T1000 (cell line): ENCODE results near the gene AKAP9.
"Not testable (repeated sequence)": the region's sequence is repeated elsewhere in the genome, so short reads cannot be mapped to it uniquely, and the experiment has no call there.

Source experiments
- DNase-seq: peaks from one replicate; lab custom pipeline; 2025; ENCODE audit warnings: mixed read lengths; lab: John Stamatoyannopoulos, UW

AKAP9 gene

DNA sequence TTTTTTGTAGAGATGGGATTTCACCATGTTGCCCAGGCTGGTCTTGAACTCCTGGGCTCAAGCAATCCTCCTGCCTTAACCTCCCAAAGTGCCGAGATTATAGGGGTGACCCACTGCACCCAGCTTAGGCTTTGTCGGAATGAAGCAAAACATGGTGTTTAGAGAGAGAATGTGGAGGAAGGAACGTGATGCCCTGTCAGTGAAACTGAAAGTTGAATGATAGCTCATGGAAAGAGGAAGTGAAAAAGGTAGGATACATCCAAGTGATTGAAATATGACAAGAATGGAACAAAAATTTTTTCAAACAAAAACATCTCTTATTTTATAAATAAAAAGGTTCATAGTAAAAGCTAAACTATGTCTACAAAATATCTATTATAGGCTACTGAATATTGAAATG is 5.9 kb downstream of the AKAP9 start:
- DNase-seq, result no peak

DNA sequence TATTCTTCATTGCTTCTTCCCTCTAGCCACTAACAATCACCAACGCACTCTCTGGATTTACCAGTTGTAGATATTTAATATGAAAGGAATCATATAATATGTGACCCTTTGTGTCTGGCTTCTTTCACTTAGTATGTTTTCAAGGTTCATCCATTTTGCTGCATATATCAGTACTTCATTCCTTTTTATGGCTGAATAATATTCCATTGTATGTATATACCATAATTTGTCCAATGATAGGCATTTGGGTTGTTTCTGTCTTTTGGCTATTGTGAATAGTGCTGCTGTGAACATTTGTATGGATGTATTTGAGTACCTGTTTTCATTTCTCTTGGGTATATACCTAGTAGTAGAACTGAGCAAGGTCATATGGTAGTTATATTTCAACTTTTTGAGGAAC is 7.3 kb downstream of the AKAP9 start:
- no peak for DNase-seq

- no peak for DNase-seq
These were observed 8.8 kb downstream of the AKAP9 start for GRCh38 chr7:91949221-91950009.

DNA sequence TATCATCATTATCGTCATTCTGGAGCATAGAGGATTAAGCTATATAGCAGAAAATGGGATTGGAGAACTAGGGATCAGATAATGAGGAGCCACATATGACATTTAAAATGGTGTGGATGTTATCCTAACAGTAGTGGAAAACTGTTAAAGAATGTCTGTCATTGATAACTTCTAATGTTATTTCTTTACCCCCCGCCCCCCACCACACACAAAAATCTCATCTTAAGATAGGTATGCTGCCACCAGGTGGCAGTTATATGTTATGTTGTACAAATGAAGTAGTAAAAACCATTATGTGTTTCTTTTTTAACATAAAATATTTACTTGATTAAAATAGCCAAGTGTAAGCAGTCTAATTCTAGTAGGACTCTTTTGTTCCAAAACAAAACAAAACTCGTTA is 13.0 kb downstream of the AKAP9 start:
- DNase-seq, result no peak

- DNase-seq, result not testable (repeated sequence)
These were observed 15.8 kb downstream of the AKAP9 start for GRCh38 chr7:91956464-91956863.

DNA sequence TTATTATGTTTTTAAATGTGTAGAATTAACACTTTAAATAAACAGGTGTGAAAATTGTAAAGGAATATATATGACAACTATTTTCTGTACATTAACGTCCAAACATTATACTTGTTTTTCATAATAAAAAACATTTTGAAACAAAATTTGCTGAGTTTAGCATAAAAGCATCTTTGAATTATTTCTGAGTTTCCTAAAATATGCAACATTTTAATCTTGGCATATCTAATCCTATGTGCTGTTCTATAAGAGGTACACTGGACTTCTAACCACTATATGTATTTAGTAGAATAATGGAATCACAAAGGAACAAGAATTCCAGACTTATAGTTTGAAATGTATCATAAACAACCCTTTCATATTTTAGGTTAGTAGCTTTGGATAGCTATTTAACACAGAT is 16.6 kb downstream of the AKAP9 start:
- DNase-seq, result no peak

- no peak for DNase-seq
These were observed 17.2 kb downstream of the AKAP9 start for GRCh38 chr7:91957823-91958222.

DNA sequence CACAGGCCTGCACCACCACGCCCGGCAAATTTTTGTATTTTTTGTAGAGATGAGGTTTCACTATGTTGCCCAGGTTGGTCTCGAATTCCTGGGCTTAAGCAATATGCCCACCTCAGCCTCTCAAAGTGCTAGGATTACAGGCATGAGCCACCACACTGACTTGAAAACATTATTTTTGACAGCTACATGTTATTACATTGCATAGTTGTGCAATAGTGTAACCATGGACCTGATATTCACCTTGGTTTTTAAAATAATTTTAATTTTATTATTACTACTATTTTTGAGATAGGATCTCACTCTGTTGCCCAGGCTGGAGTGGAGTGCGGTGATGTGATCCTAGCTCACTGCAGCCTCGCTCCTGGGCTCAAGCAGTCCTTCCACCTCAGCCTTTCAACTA is 18.4 kb downstream of the AKAP9 start:
- DNase-seq, result no peak

GRCh38 chr7:91961816-91962215 is 21.2 kb downstream of the AKAP9 start:
- no peak for DNase-seq

GRCh38 chr7:91962419-91962818 is 21.8 kb downstream of the AKAP9 start:
- no peak for DNase-seq

DNA sequence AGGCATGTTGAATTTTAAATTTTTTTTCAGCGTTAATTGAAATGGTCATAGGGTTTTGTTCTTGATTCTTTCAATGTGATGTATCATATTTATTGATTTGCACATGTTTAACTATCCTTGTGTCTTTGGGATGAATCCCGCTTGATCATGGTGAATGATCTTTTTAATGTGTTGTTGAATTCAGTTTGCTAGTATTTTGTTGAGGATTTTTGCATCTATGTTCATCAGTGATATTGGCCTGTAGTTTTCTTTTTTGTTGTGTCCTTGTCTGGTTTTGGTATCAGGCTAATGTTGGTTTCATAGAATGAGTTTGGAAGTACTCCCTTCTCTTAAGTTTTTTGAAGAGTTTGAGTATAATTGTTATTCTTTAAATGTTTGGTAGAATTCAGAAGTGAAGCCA is 26.9 kb downstream of the AKAP9 start:
- DNase-seq, result not testable (repeated sequence)

- no peak for DNase-seq
These were observed 33.0 kb downstream of the AKAP9 start for GRCh38 chr7:91973639-91974038.

- DNase-seq, result no peak
These were observed 33.4 kb downstream of the AKAP9 start for GRCh38 chr7:91974066-91974465.

GRCh38 chr7:91976743-91977142 is 36.1 kb downstream of the AKAP9 start:
- DNase-seq, result no peak

DNA sequence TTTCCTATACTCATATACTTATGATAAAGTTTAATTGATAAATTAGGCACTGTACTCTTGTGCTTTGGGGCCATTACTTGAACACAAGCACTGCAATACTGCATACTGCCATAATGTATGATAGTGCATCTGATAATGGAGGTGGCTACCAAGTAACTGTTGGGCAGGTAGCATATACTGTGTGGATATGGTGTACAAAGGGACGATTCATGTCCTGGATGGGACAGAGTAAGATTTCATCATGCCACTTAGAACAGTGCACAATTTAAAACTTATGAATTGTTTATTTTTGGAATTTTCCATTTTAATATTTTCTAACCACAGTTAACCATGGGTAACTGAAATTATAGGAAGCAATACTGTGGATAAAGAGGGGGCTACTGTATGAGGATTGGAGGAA is 38.9 kb downstream of the AKAP9 start:
- no peak for DNase-seq

DNA sequence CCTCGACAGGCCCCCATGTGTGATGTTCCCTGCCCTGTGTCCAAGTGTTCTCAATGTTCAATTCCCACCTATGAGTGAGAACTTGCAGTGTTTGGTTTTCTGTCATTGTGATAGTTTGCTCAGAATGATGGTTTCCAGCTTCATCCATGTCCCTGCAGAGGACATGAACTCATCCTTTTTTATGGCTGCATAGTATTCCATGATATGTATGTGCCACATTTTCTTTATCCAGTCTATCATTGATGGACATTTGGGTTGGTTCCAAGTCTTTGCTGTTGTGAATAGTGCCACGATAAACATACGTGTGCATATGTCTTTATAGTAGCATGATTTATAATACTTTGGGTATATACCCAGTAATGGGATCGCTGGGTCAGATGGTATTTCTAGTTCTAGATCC is 41.7 kb downstream of the AKAP9 start:
- not testable (repeated sequence) for DNase-seq

- DNase-seq, result no peak
These were observed 47.6 kb downstream of the AKAP9 start for GRCh38 chr7:91988213-91988612.

DNA sequence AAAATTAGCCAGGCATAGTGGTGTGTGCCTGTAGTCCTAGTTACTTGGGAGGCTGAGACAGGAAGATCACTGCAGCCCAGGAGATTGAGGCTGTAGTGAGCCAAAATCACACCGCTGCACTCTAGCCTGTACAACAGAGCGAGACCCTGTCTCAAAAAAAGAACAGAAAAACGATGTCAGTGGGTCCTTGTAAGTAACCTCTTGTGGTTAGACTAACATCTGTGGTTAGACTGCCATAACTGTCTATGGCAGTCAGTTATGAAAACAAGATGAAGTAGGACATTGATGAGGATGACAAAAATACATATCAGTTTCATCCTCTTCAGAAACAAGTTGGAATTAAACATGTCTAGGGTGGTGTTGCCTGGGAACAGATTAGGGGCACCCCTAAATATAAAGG is 53.3 kb downstream of the AKAP9 start:
- no peak for DNase-seq

GRCh38 chr7:91995391-91996105 is 54.9 kb downstream of the AKAP9 start:
- no peak for DNase-seq

- no peak for DNase-seq
These were observed 59.2 kb downstream of the AKAP9 start for GRCh38 chr7:91999631-92000565.

DNA sequence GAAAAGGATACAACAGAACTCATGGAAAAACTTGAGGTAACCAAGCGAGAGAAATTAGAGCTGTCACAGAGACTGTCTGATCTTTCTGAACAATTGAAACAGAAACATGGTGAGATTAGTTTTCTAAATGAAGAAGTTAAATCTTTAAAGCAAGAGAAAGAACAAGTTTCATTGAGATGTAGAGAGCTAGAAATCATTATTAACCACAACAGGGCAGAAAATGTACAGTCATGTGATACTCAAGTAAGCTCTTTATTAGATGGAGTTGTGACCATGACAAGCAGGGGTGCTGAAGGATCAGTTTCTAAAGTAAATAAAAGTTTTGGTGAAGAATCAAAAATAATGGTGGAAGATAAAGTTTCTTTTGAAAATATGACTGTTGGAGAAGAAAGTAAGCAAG is 62.1 kb downstream of the AKAP9 start:
- DNase-seq, result no peak

DNA sequence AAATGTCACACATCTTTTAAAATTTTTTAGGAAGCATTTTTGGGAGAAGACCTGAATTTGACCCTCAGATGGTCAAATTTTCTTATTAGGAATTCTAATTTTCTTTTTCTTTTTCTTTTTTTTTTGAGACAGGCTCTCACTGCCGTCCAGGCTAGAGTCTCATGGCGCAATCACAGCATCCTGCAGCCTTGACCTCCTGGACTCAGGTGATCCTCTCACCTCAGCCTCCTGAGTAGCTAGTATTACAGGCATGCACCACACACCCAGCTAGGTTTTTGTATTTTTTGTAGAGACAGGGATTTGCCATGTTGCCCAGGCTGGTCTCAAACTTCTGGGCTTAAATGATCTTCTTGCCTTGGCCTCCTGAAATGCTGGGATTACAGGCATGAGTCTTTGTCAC is 65.4 kb downstream of the AKAP9 start:
- DNase-seq, result no peak

DNA sequence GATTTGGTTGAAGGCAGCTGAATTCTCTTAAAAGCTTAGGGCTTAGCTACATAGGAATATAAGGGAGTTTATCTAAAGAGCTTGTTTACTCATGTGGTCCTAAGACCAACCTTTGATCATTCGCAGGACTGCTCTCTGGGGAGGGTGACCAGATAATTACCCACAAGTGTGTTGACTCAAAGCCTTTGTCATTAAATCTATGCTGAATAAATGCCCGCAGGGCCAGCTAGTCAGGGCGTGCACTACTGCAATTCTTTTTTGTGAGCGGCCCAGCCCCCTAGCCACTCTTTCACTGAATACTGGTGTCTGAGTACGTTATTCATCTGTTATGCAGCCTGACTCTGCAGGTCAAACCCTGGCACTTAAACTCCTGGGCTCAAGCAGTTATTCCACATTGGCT is 69.6 kb downstream of the AKAP9 start:
- DNase-seq, result peak; percentile 82
